WTC11 (cell line): ENCODE measurements around the gene TMEM19. TPM values are rescaled to one million over a fixed set of nuclear protein-coding genes. Genes with fewer than 3 reads are reported as not detected.

Experiments
- ATAC-seq: fragments of 200-7000 bp; cut with Tn5 transposase; 2 replicates; pipeline ENCODE4 v1.10.0; 2021; ENCODE audit warnings: mild to moderate bottlenecking, moderate library complexity
- CTCF ChIA-PET: fragments of 300-600 bp; sonication (Branson Sonifier 250); formaldehyde crosslinking; loops from one replicate; lab custom pipeline; 2021; ENCODE audit warnings: antibody characterized with exemption; lab: Charles Lee
- POLR2A ChIA-PET: fragments of 350-600 bp; sonication (Branson Sonifier 250); formaldehyde crosslinking; loops from one replicate; lab custom pipeline; 2021; ENCODE audit warnings: antibody characterized with exemption; lab: Charles Lee
- DNase-seq: peaks from one replicate; pipeline ENCODE4 v3.0.0; 2021; ENCODE audit warnings: low spot score
- H3K27ac Mint-ChIP-seq: 2 replicates; pipeline ENCODE4 v1.8.0; 2021; ENCODE audit warnings: mixed read lengths
- H3K27me3 Mint-ChIP-seq: 2 replicates; pipeline ENCODE4 v1.8.0; 2021; ENCODE audit warnings: low read depth, mild to moderate bottlenecking, moderate library complexity, mixed read lengths
- H3K36me3 Mint-ChIP-seq: 2 replicates; pipeline ENCODE4 v1.8.0; 2021; ENCODE audit warnings: mixed read lengths
- H3K4me1 Mint-ChIP-seq: 2 replicates; pipeline ENCODE4 v1.8.0; 2022; ENCODE audit warnings: mixed read lengths
- H3K4me3 Mint-ChIP-seq: 2 replicates; pipeline ENCODE4 v1.8.0; 2021; ENCODE audit warnings: mild to moderate bottlenecking, moderate library complexity, mixed read lengths
- H3K9me3 Mint-ChIP-seq: 2 replicates; pipeline ENCODE4 v1.8.0; 2021; ENCODE audit warnings: mixed read lengths
- AR ChIP-seq: fragments of 250-450 bp; sonication (Bioruptor Pico); IDR thresholded peaks from 2 replicates; pipeline ENCODE4 v1.9.0; 2021; ENCODE audit warnings: mild to moderate bottlenecking
- CBFB ChIP-seq: sonication (generic); formaldehyde crosslinking; IDR thresholded peaks from 2 replicates; pipeline ENCODE4 v1.8.1; 2022; ENCODE audit warnings: mild to moderate bottlenecking, low read depth, missing genetic modification reagents
- CREB1 ChIP-seq: sonication (generic); formaldehyde crosslinking; IDR thresholded peaks from 2 replicates; pipeline ENCODE4 v1.8.0; 2023; ENCODE audit warnings: mild to moderate bottlenecking, missing genetic modification reagents
- KAT7 ChIP-seq: sonication (generic); formaldehyde crosslinking; IDR thresholded peaks from 2 replicates; pipeline ENCODE4 v1.8.1; 2023; ENCODE audit warnings: missing genetic modification reagents, mild to moderate bottlenecking, borderline replicate concordance
- MYBL2 ChIP-seq: sonication (generic); formaldehyde crosslinking; IDR thresholded peaks from 2 replicates; pipeline ENCODE4 v1.8.1; 2023; ENCODE audit warnings: mild to moderate bottlenecking, moderate library complexity, missing genetic modification reagents
- NR1H2 ChIP-seq: sonication (generic); formaldehyde crosslinking; IDR thresholded peaks from 2 replicates; pipeline ENCODE4 v1.9.0; 2021; ENCODE audit warnings: mild to moderate bottlenecking, moderate library complexity, missing genetic modification reagents
- NR2C2 ChIP-seq: sonication (generic); formaldehyde crosslinking; IDR thresholded peaks from 2 replicates; pipeline ENCODE4 v1.8.0; 2022; ENCODE audit warnings: mild to moderate bottlenecking, missing genetic modification reagents
- SMAD4 ChIP-seq: sonication (generic); formaldehyde crosslinking; IDR thresholded peaks from 2 replicates; pipeline ENCODE4 v1.8.0; 2022; ENCODE audit warnings: mild to moderate bottlenecking, missing genetic modification reagents
- STAT6 ChIP-seq: sonication (generic); formaldehyde crosslinking; conservative IDR thresholded peaks from 2 replicates; pipeline ENCODE4 v1.8.1; 2023; ENCODE audit warnings: mild to moderate bottlenecking, low read depth, missing genetic modification reagents, moderate library complexity
- TP53 ChIP-seq: sonication (generic); formaldehyde crosslinking; IDR thresholded peaks from 2 replicates; pipeline ENCODE4 v1.8.1; 2023; ENCODE audit warnings: mild to moderate bottlenecking, missing genetic modification reagents
- total RNA-seq: library from RNA; stranded (reverse); gene quantifications from 3 replicates; pipeline ENCODE4 v1.2.3, GENCODE V29; 2021
- TF ChIP-seq, protein P1 (sequence below): fragments of 250-450 bp; sonication (Bioruptor Pico); IDR thresholded peaks from 2 replicates; pipeline ENCODE4 v1.9.0; 2021; ENCODE audit warnings: moderate library complexity, mild to moderate bottlenecking, inconsistent platforms, borderline replicate concordance
- TF ChIP-seq, protein P2 (sequence below): fragments of 250-450 bp; sonication (Bioruptor Pico); IDR thresholded peaks from 2 replicates; pipeline ENCODE4 v2.1.2; 2022; ENCODE audit warnings: mild to moderate bottlenecking, moderate library complexity
- TF ChIP-seq, protein P3 (sequence below): sonication (generic); formaldehyde crosslinking; IDR thresholded peaks from 2 replicates; pipeline ENCODE4 v1.8.0; 2022; ENCODE audit warnings: mild to moderate bottlenecking, missing genetic modification reagents
- TF ChIP-seq, protein P4 (sequence below): sonication (generic); formaldehyde crosslinking; IDR thresholded peaks from 2 replicates; pipeline ENCODE4 v1.8.0; 2023; ENCODE audit warnings: missing genetic modification reagents

Gene TMEM19
- total RNA-seq, 1 experiment from 2014 or later, result 11.7 TPM

GRCh38 chr12:71702590-71702989 is 16.7 kb downstream of the TMEM19 start:
- Mint-ChIP-seq H3K36me3 (peaks cover 17% of the 10 kb centered on the region), H3K9me3 (no peaks in the 10 kb centered on the region), H3K4me1 (peaks cover 2% of the 10 kb centered on the region), H3K4me3 (no peak overlapping the region), H3K27ac (no peak overlapping the region), H3K27me3 (no peaks in the 10 kb centered on the region)
- no peak for TF ChIP-seq SMAD4 (CRISPR knock-in tag)
- TF ChIP-seq AR, result no peak
- no peak for TF ChIP-seq STAT6 (CRISPR knock-in tag)
- no peak for TF ChIP-seq NR1H2 (CRISPR knock-in tag)
- TF ChIP-seq, protein P1, sequence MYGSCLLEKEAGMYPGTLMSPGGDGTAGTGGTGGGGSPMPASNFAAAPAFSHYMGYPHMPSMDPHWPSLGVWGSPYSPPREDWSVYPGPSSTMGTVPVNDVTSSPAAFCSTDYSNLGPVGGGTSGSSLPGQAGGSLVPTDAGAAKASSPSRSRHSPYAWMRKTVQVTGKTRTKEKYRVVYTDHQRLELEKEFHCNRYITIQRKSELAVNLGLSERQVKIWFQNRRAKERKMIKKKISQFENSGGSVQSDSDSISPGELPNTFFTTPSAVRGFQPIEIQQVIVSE (CRISPR knock-in tag), result no peak
- no peak for TF ChIP-seq NR2C2 (CRISPR knock-in tag)
- no peak for TF ChIP-seq CREB1
- TF ChIP-seq, protein P2, sequence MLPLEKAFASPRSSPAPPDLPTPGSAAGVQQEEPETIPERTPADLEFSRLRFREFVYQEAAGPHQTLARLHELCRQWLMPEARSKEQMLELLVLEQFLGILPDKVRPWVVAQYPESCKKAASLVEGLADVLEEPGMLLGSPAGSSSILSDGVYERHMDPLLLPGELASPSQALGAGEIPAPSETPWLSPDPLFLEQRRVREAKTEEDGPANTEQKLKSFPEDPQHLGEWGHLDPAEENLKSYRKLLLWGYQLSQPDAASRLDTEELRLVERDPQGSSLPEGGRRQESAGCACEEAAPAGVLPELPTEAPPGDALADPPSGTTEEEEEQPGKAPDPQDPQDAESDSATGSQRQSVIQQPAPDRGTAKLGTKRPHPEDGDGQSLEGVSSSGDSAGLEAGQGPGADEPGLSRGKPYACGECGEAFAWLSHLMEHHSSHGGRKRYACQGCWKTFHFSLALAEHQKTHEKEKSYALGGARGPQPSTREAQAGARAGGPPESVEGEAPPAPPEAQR (CRISPR knock-in tag), result no peak
- no peak for TF ChIP-seq TP53 (CRISPR knock-in tag)
- TF ChIP-seq KAT7 (CRISPR knock-in tag), result no peak
- TF ChIP-seq, protein P3, sequence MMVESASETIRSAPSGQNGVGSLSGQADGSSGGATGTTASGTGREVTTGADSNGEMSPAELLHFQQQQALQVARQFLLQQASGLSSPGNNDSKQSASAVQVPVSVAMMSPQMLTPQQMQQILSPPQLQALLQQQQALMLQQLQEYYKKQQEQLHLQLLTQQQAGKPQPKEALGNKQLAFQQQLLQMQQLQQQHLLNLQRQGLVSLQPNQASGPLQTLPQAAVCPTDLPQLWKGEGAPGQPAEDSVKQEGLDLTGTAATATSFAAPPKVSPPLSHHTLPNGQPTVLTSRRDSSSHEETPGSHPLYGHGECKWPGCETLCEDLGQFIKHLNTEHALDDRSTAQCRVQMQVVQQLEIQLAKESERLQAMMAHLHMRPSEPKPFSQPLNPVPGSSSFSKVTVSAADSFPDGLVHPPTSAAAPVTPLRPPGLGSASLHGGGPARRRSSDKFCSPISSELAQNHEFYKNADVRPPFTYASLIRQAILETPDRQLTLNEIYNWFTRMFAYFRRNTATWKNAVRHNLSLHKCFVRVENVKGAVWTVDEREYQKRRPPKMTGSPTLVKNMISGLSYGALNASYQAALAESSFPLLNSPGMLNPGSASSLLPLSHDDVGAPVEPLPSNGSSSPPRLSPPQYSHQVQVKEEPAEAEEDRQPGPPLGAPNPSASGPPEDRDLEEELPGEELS (CRISPR knock-in tag), result no peak
- no peak for DNase-seq
- ATAC-seq, result no peak
- ChIA-PET CTCF (interaction anchor here (0.7 kb wide), 1 partner anchor 45 kb away, joined by 3 read pairs; no protein-coding TSS in a partner anchor), POLR2A (no interaction called here)

DNA sequence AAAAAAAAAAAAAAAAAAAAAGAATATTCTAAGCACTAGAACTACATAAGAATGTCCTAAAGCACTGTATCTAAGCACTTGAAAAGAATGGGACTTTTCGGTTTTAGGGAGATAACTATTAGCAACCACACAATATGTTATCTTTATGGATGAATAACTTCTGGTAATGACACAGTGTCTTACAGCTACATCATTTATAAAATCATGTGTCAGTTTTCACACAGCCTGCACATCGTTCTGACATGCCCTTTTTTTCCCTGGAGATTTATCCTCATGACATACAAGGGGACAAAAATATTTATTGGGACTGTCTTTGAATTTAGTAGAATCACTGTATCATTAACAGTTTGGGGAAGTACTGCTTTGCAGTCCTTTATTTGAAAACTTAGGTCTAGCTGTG is 17.3 kb downstream of the TMEM19 start:
- no peak for ATAC-seq
- Mint-ChIP-seq H3K9me3 (no peaks in the 10 kb centered on the region), H3K4me3 (no peak overlapping the region), H3K36me3 (peaks cover 11% of the 10 kb centered on the region), H3K4me1 (peaks cover 6% of the 10 kb centered on the region), H3K27me3 (no peaks in the 10 kb centered on the region), H3K27ac (no peak overlapping the region)
- ChIA-PET CTCF (interaction anchor here (0.7 to 1.2 kb wide), 3 partner anchors 39 to 44 kb away, joined by 3 to 5 read pairs (median 3); partner anchors contain the start of genes THAP2 and ZFC3H1), POLR2A (no interaction called here)
- TF ChIP-seq, protein P4, sequence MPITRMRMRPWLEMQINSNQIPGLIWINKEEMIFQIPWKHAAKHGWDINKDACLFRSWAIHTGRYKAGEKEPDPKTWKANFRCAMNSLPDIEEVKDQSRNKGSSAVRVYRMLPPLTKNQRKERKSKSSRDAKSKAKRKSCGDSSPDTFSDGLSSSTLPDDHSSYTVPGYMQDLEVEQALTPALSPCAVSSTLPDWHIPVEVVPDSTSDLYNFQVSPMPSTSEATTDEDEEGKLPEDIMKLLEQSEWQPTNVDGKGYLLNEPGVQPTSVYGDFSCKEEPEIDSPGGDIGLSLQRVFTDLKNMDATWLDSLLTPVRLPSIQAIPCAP (CRISPR knock-in tag), result no peak
- TF ChIP-seq CBFB, result no peak
- no peak for TF ChIP-seq MYBL2
- no peak for DNase-seq
